ENCODE data around the gene GAS5. TPM values are rescaled to one million over a fixed set of nuclear protein-coding genes. Genes with fewer than 3 reads are reported as not detected.
A peak's percentile ranks its signal among the peaks of the same experiment; 100 is the strongest.

The GAS5 gene
- total and polyA plus RNA-seq, 9 of the 15 experiments (the other 6 are each of a cell fraction or from before 2014, with no cell fraction given): 565 to 1,860 (median 1,006) TPM

DNA sequence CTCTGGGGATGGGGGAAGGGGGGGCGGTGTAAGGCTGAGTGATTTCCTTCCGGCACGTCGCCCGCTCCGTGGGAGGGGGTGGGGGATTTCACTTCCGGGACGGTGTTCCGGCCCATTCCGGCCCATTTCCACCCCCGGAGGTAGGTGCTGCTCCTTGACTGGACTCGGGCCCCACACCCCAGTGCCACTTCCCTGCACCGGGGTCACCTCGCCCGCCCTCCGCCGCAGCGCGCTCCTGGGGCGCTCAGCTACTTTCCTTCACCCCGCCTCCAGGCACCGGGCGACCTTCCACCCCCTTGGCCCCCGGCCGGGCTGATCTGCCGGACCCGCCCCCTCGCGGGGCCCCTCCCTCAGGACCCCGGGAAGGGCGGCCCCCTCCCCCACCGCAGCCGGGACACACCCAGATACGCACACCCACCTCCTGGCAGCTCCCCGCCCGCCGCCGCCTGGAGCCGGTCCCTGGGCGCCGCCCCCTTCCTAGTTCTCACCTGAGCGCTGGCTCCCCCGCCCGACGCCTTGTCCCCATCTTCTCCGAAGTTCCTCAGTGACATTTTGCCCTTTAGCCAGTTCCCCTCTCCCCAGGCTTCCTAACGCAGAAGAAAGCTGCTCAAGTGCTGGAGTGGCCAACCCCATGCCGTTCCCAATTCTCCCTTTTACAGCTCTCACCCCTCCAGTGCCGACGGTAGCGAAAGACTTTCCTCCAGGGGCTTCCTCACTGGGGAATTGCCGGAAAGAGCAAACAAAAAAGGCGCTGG lies 654 bp upstream of the GAS5 start, which contains the start of gene ZBTB37 (continued):
- no peak for TF ChIP-seq ZFP30 (CRISPR knock-in tag; IDR thresholded peaks at IDR 0.05; ENCODE audit: borderline replicate concordance)
- no peak for TF ChIP-seq ZNF384 (IDR thresholded peaks at IDR 0.05; ENCODE audit: low read depth, low read length)
- no peak; the same call in 1 of the 2 replicates for TF ChIP-seq ZNF175 (CRISPR knock-in tag; IDR thresholded peaks at IDR 0.05; ENCODE audit: low read depth)
- no peak for TF ChIP-seq CHCHD3 (CRISPR knock-in tag; IDR thresholded peaks at IDR 0.05)
- TF ChIP-seq PTBP1 (IDR thresholded peaks at IDR 0.05; ENCODE audit: low read depth, low read length): no peak
- TF ChIP-seq, protein P1, sequence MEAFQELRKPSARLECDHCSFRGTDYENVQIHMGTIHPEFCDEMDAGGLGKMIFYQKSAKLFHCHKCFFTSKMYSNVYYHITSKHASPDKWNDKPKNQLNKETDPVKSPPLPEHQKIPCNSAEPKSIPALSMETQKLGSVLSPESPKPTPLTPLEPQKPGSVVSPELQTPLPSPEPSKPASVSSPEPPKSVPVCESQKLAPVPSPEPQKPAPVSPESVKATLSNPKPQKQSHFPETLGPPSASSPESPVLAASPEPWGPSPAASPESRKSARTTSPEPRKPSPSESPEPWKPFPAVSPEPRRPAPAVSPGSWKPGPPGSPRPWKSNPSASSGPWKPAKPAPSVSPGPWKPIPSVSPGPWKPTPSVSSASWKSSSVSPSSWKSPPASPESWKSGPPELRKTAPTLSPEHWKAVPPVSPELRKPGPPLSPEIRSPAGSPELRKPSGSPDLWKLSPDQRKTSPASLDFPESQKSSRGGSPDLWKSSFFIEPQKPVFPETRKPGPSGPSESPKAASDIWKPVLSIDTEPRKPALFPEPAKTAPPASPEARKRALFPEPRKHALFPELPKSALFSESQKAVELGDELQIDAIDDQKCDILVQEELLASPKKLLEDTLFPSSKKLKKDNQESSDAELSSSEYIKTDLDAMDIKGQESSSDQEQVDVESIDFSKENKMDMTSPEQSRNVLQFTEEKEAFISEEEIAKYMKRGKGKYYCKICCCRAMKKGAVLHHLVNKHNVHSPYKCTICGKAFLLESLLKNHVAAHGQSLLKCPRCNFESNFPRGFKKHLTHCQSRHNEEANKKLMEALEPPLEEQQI (IDR thresholded peaks at IDR 0.05): no peak; the same call in 1 of the 2 replicates
- no peak for TF ChIP-seq U2AF1 (optimal IDR thresholded peaks at IDR 0.05; ENCODE audit: low read depth, low read length)
- TF ChIP-seq NUFIP1 (IDR thresholded peaks at IDR 0.05; ENCODE audit: partially characterized antibody): no peak
- TF ChIP-seq TEAD2 (tag; IDR thresholded peaks at IDR 0.05): no peak
- TF ChIP-seq, protein P2, sequence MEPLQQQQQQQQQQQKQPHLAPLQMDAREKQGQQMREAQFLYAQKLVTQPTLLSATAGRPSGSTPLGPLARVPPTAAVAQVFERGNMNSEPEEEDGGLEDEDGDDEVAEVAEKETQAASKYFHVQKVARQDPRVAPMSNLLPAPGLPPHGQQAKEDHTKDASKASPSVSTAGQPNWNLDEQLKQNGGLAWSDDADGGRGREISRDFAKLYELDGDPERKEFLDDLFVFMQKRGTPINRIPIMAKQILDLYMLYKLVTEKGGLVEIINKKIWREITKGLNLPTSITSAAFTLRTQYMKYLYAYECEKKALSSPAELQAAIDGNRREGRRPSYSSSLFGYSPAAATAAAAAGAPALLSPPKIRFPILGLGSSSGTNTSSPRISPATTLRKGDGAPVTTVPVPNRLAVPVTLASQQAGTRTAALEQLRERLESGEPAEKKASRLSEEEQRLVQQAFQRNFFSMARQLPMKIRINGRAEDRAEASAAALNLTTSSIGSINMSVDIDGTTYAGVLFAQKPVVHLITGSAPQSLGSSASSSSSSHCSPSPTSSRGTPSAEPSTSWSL (CRISPR knock-in tag; IDR thresholded peaks at IDR 0.05; ENCODE audit: borderline replicate concordance): no peak
- TF ChIP-seq ESRRA (IDR thresholded peaks at IDR 0.05; ENCODE audit: borderline replicate concordance, low read depth): peak; percentile 73
- TF ChIP-seq BACH1 (tag; IDR thresholded peaks at IDR 0.05): no peak
- TF ChIP-seq POLR2A (conservative IDR thresholded peaks at IDR 0.05): no peak; the same call in 1 of the 2 replicates
- TF ChIP-seq TAL1 (IDR thresholded peaks at IDR 0.05): peak; percentile 25
- TF ChIP-seq EP300 (IDR thresholded peaks at IDR 0.05; ENCODE audit: low read length): peak; percentile 5; the same call in 1 of the 2 replicates
- no peak for TF ChIP-seq THRAP3 (IDR thresholded peaks at IDR 0.05; ENCODE audit: borderline replicate concordance)
- peak in 1 of 2 experiments; percentile 84; a peak in 3 of 4 replicates for TF ChIP-seq SIN3A (IDR thresholded peaks at IDR 0.05; ENCODE audit: borderline replicate concordance in 2 of 2, control insufficient read depth in 1 of 2, low read depth in 2 of 2, low read length in 2 of 2)
- TF ChIP-seq, protein P3, sequence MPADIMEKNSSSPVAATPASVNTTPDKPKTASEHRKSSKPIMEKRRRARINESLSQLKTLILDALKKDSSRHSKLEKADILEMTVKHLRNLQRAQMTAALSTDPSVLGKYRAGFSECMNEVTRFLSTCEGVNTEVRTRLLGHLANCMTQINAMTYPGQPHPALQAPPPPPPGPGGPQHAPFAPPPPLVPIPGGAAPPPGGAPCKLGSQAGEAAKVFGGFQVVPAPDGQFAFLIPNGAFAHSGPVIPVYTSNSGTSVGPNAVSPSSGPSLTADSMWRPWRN (IDR thresholded peaks at IDR 0.05; ENCODE audit: low read depth): no peak
- TF ChIP-seq PRMT5 (CRISPR knock-in tag; IDR thresholded peaks at IDR 0.05): no peak
- TF ChIP-seq DPF2 (IDR thresholded peaks at IDR 0.05): peak; percentile 66
- TF ChIP-seq SLC30A9 (CRISPR knock-in tag; IDR thresholded peaks at IDR 0.05): no peak
